Breast epithelium (tissue), 3 donors: ENCODE data around the gene CIZ1.

Experiments used
- POLR2AphosphoS5 ChIP-seq, 3 donors: sonication (generic); formaldehyde crosslinking; IDR thresholded peaks; one replicate each; pipeline ENCODE4 v1.6.1; 2017; ENCODE audit warnings: antibody characterized with exemption in 3 of 3
- TF ChIP-seq, protein P1 (sequence below), 3 donors: fragments of 450-650 bp; IDR thresholded peaks; one replicate each; pipeline ENCODE4 v1.5.1; 2016 to 2017; ENCODE audit warnings: antibody characterized with exemption in 3 of 3, mild to moderate bottlenecking in 3 of 3, moderate library complexity in 3 of 3

DNA sequence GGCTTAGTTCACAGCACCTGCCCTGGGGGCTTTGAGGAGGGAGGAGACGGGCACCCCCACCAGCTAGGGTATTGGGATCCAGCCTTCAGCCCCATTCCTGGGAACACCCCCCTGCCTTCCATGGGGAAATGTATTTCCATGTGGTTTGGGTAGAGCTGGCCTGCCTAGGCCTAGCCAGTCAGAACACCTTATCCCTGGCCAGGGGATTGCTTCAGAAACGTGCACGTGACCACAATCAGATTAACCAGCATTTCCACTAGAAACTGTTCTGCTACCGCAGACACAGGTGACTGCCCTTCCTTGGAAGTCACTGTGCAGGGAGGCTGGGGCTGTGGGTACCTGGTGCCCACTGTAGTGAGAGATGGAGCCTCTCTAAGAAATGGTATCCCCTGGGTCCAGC lies 17.3 kb downstream of the CIZ1 start:
- TF ChIP-seq, protein P1, sequence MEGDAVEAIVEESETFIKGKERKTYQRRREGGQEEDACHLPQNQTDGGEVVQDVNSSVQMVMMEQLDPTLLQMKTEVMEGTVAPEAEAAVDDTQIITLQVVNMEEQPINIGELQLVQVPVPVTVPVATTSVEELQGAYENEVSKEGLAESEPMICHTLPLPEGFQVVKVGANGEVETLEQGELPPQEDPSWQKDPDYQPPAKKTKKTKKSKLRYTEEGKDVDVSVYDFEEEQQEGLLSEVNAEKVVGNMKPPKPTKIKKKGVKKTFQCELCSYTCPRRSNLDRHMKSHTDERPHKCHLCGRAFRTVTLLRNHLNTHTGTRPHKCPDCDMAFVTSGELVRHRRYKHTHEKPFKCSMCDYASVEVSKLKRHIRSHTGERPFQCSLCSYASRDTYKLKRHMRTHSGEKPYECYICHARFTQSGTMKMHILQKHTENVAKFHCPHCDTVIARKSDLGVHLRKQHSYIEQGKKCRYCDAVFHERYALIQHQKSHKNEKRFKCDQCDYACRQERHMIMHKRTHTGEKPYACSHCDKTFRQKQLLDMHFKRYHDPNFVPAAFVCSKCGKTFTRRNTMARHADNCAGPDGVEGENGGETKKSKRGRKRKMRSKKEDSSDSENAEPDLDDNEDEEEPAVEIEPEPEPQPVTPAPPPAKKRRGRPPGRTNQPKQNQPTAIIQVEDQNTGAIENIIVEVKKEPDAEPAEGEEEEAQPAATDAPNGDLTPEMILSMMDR (IDR thresholded peaks at IDR 0.05) = no peak
- TF ChIP-seq POLR2AphosphoS5 (IDR thresholded peaks at IDR 0.05) = no peak
